GM20431 (cell line): ENCODE results near the gene EDN1.

ENCODE experiments used
- in situ Hi-C: fragments of 300-500 bp; cut with MseI, MboI; formaldehyde crosslinking; loops from one replicate; pipeline ENCODE4 v1.15.0; 2020; ENCODE audit warnings: low sequenced_read_pairs; ENCODE audit not compliant: unreplicated experiment

The EDN1 gene

DNA sequence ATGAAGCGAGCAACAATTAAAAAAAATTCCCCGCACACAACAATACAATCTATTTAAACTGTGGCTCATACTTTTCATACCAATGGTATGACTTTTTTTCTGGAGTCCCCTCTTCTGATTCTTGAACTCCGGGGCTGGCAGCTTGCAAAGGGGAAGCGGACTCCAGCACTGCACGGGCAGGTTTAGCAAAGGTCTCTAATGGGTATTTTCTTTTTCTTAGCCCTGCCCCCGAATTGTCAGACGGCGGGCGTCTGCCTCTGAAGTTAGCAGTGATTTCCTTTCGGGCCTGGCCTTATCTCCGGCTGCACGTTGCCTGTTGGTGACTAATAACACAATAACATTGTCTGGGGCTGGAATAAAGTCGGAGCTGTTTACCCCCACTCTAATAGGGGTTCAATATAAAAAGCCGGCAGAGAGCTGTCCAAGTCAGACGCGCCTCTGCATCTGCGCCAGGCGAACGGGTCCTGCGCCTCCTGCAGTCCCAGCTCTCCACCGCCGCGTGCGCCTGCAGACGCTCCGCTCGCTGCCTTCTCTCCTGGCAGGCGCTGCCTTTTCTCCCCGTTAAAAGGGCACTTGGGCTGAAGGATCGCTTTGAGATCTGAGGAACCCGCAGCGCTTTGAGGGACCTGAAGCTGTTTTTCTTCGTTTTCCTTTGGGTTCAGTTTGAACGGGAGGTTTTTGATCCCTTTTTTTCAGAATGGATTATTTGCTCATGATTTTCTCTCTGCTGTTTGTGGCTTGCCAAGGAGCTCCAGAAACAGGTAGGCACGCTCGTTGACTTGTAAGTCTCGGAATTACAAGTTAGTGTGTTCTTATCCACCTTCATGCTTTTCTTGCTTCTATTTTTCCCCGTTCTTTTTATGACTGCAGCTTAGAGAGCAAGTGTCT, at the start of gene EDN1:
Gene EDN1, plus strand, starts transcription at position 429 of the 888 bp plus-strand sequence. Its CDS starts 269 bp downstream, at position 698.
- in situ Hi-C loops: loop anchor here (5.0 kb wide), 1 partner anchor 312 kb away; no protein-coding TSS in a partner anchor

DNA sequence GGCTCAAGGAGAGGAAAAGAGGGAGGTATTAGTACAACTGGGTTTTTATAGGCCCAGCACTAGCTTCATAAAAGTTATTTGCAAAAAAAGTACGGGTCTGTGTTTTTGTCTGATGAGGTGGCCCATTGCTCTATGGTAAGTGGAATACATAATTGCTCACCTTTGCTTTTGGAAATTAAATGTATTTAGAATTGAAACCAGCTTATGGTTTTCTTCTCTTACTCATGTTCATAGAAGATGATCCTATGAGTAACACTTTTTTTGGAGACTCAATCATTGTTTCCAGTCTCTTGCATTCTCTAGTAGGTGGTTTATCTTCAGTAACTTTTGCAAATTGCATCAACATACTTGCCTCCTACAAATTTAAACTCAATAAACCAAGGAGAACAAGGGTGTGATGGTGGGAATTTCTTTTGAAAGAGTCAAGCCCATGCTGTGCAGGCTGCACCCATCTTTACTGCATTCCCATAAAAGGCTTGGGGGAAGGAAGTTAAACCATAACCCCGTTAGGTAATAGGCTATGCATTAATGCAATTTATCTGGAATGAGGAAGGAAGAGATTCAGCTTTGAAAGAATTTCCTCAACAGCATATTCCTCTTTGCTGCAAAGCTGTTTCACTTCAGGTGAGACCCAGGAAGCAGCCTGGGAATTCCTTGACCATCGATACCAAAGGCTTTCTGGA, 48.5 kb upstream of the EDN1 start:
- in situ Hi-C loops: no loop called here

DNA sequence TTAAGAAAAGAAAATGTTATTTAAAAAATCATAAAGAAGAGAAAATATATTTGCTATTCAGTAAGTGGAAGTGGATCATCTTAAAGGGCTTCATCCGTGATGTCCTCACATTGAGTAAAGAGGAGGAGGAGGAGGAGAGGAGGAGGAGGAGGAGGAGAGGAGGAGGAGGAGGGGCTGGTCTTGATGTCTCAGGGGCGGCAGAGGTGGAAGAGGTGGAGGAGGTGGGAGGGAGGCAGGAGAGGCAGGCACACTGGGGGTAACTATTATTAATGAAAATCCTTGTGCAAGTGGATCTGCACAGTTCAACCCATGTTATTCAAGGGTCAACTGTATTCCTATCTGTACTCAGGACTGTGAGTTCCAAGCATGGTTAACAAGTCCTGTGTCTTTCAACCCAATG, 47.0 kb upstream of the EDN1 start:
- in situ Hi-C loops: no loop called here

GRCh38 chr6:12245360-12245759, 44.8 kb upstream of the EDN1 start:
- in situ Hi-C loops: no loop called here

- in situ Hi-C loops: no loop called here
Measured at GRCh38 chr6:12245763-12246718, 44.1 kb upstream of the EDN1 start.

GRCh38 chr6:12246900-12247299, 43.3 kb upstream of the EDN1 start:
- in situ Hi-C loops: no loop called here

- in situ Hi-C loops: no loop called here
Measured at GRCh38 chr6:12249541-12250382, 40.4 kb upstream of the EDN1 start.

DNA sequence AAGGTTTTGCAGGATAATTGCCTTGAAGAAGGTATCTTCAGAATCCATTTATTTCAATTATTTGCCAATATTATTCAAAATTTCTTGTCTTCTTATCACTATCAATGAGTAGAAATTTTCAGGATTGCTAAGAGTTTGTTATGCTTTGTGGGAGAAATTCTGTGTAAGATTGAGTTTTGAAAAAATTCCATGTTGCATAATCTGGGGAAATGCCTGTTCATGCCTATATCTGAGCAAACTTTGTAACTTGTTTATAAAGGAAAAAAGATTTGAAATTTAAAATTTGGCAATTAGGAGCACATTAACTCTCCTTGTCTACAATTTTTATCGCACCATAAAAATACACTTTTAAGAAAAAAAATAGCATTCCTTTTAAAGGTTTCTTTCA, 39.8 kb upstream of the EDN1 start:
- in situ Hi-C loops: no loop called here

GRCh38 chr6:12254210-12254609, 36.0 kb upstream of the EDN1 start:
- in situ Hi-C loops: no loop called here

- in situ Hi-C loops: no loop called here
Measured at GRCh38 chr6:12258191-12258590, 32.0 kb upstream of the EDN1 start.

GRCh38 chr6:12258591-12259075, 31.5 kb upstream of the EDN1 start:
- in situ Hi-C loops: no loop called here

- in situ Hi-C loops: no loop called here
Measured at GRCh38 chr6:12260458-12261093, 29.6 kb upstream of the EDN1 start.

DNA sequence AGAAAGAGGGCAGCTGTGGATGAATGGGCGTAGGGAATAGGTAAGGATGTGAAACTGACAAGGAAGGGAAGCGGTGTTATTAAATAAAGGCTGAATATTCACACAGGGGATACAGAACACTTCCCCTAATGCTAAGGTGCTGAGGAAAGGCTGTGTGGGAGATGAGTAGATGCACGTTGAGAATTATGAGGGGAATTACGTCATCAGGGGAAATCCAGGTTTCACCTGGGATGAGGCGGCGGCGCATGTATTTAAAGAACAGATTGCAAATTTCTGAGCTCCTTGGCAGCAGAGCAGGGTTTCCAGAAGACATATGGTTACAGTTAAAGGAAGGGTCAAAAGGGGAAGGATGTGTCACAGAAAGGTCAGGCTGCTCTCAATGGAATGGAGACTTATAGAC, 28.7 kb upstream of the EDN1 start:
- in situ Hi-C loops: no loop called here

GRCh38 chr6:12262236-12263061, 27.7 kb upstream of the EDN1 start:
- in situ Hi-C loops: no loop called here

GRCh38 chr6:12263403-12263802, 26.8 kb upstream of the EDN1 start:
- in situ Hi-C loops: no loop called here

GRCh38 chr6:12264671-12265070, 25.5 kb upstream of the EDN1 start:
- in situ Hi-C loops: no loop called here

- in situ Hi-C loops: no loop called here
Measured at GRCh38 chr6:12265296-12265695, 24.9 kb upstream of the EDN1 start.

DNA sequence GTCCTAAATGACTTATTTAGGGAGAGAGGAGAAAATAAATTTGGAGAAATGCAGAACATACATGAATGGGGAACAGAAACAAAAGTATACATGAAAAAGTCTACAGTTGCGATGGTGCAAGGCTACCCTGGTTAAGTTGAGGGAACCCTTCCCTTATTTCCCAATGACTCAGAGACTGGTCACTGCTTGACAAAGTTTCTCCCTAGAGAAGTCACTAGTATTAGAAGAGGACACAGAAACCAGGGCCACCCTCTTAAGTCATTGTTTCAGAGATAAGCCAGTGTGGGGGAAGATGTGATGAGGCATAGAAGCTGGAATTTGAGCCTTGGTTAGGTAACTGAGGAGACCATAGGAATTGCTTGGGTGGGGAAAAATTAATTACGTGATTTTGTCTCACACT, 24.4 kb upstream of the EDN1 start:
- in situ Hi-C loops: no loop called here
